ENCODE data around the gene ASIC5. TPM values are rescaled to one million over a fixed set of nuclear protein-coding genes. Genes with fewer than 3 reads are reported as not detected.
A peak's percentile ranks its signal among the peaks of the same experiment; 100 is the strongest.
"Not testable (repeated sequence)": the region's sequence is repeated elsewhere in the genome, so short reads cannot be mapped to it uniquely, and the experiment has no call there.

Gene ASIC5
- total and polyA plus RNA-seq, 8 donors, result 0.07 TPM; not detected in 7

- no peak overlapping the region for H3K4me3 ChIP-seq
- no peak for ATAC-seq
These were observed 34.9 kb upstream of the ASIC5 start for GRCh38 chr4:155901013-155901412.

GRCh38 chr4:155900381-155900780, 34.3 kb upstream of the ASIC5 start:
- peak; percentile 58 for ATAC-seq
- TF ChIP-seq CTCF (IDR thresholded peaks at IDR 0.05), result no peak
- Histone ChIP-seq H3K27me3 (no peaks in the 10 kb centered on the region), H3K9me3 (peaks cover 0 to 5% of the 10 kb centered on the region in 2 donors), H3K4me3 (no peak overlapping the region), H3K4me1 (no peaks in the 10 kb centered on the region), H3K27ac (peak overlapping the region in 1 of 2 donors; percentile 14), H3K36me3 (no peaks in the 10 kb centered on the region)
- intact Hi-C loops (cut with DNase I), result no loop called here
- peak in 1 of 4 donors; percentile 52 for DNase-seq

More at GRCh38 chr4:155901013-155901412, 34.9 kb upstream of the ASIC5 start:
- TF ChIP-seq CTCF (IDR thresholded peaks at IDR 0.05), result no peak
- Histone ChIP-seq H3K9me3 (peaks cover 0 to 5% of the 10 kb centered on the region in 2 donors), H3K27me3 (no peaks in the 10 kb centered on the region), H3K36me3 (no peaks in the 10 kb centered on the region), H3K27ac (peak overlapping the region in 1 of 2 donors; percentile 14), H3K4me1 (no peaks in the 10 kb centered on the region)
- intact Hi-C loops (cut with DNase I), result no loop called here
- no peak for DNase-seq

GRCh38 chr4:155899891-155900290, 33.8 kb upstream of the ASIC5 start:
- Histone ChIP-seq H3K27ac (no peak overlapping the region), H3K4me1 (no peaks in the 10 kb centered on the region), H3K36me3 (no peaks in the 10 kb centered on the region), H3K9me3 (peaks cover 0 to 5% of the 10 kb centered on the region in 2 donors), H3K4me3 (no peak overlapping the region), H3K27me3 (no peaks in the 10 kb centered on the region)
- intact Hi-C loops (cut with DNase I), result no loop called here
- ATAC-seq (no peak), DNase-seq (no peak)
- TF ChIP-seq CTCF (IDR thresholded peaks at IDR 0.05), result no peak

GRCh38 chr4:155898371-155898770, 32.3 kb upstream of the ASIC5 start:
- intact Hi-C loops (cut with DNase I); H3K4me3 ChIP-seq; H3K4me1 ChIP-seq; H3K27ac ChIP-seq; H3K9me3 ChIP-seq; H3K27me3 ChIP-seq; H3K36me3 ChIP-seq; ATAC-seq; DNase-seq: not testable (repeated sequence)

GRCh38 chr4:155891058-155891457, 25.0 kb upstream of the ASIC5 start:
- H3K36me3 ChIP-seq, result no peaks in the 10 kb centered on the region

More at GRCh38 chr4:155891058-155891457, 25.0 kb upstream of the ASIC5 start:
- H3K27me3 ChIP-seq, result no peaks in the 10 kb centered on the region
- no peaks in the 10 kb centered on the region for H3K9me3 ChIP-seq
- intact Hi-C loops (cut with DNase I), result no loop called here
- TF ChIP-seq CTCF (IDR thresholded peaks at IDR 0.05), result no peak
- H3K4me3 ChIP-seq, result no peak overlapping the region
- no peak for DNase-seq
- no peaks in the 10 kb centered on the region for H3K4me1 ChIP-seq
- H3K27ac ChIP-seq, result no peak overlapping the region
- no peak for ATAC-seq

Measured in left lung (tissue), 10 donors.